HepG2 (cell line): ENCODE measurements around the gene RAB1B. TPM values are rescaled to one million over a fixed set of nuclear protein-coding genes. Genes with fewer than 3 reads are reported as not detected.

Source experiments
- ATAC-seq: fragments of 200-7000 bp; cut with Tn5 transposase; 3 replicates; pipeline ENCODE4 v1.9.1; 2020; ENCODE audit warnings: mild to moderate bottlenecking, moderate library complexity
- BruUV-seq: library from RNA; stranded (reverse); fragments of 400-500 nt; replicated peaks from 2 replicates; lab custom pipeline; 2021; lab: Mats Ljungman, UMichigan
- CTCF ChIA-PET: fragments of 300-600 bp; formaldehyde crosslinking; extraction: SDS; loops from one replicate; lab custom pipeline; 2021; ENCODE audit warnings: low total read pairs, inconsistent platforms, low intra/inter-chr PET ratio; lab: Yijun Ruan, JAX
- POLR2A ChIA-PET: fragments of 350-600 bp; sonication (Branson Sonifier 250); formaldehyde crosslinking; loops from one replicate; lab custom pipeline; 2020; ENCODE audit warnings: antibody characterized with exemption, inconsistent platforms; lab: Yijun Ruan, JAX
- DNase-seq: peaks from one replicate; pipeline ENCODE4 v3.0.0-alpha.2; 2015; ENCODE audit warnings: low spot score
- FAIRE-seq: peaks from 3 replicates; lab custom pipeline; 2011; peaks lifted over from hg19 to GRCh38; lab: Jason Lieb, UNC
- H2AFZ ChIP-seq: one replicate; pipeline ENCODE4 v1.6.1; 2011; ENCODE audit warnings: low read length, inconsistent platforms
- H3K27ac ChIP-seq: fragments of 300-600 bp; 3 replicates; pipeline ENCODE4 v1.8.0; 2011; ENCODE audit warnings: mixed run types, mild to moderate bottlenecking, mixed read lengths, low read length, inconsistent platforms; ENCODE audit not compliant: insufficient read depth; ENCODE audit errors: extremely low read length
- H3K27me3 ChIP-seq, 2 experiments: fragments of 200-600 bp in 1 of 2; 2 replicates in 1 of 2; 3 replicates in 1 of 2; pipeline versions ENCODE4 v1.6.0 to v1.8.0; 2011; ENCODE audit warnings: low read length in 2 of 2, mild to moderate bottlenecking in 2 of 2, moderate library complexity in 2 of 2, inconsistent platforms in 1 of 2; ENCODE audit not compliant: insufficient read depth in 2 of 2, control insufficient read depth in 1 of 2
- H3K36me3 ChIP-seq, 2 experiments: fragments of 200-600 bp in 1 of 2; replicated peaks in 1 of 2; 2 replicates in 1 of 2; 3 replicates in 1 of 2; pipeline versions ENCODE4 v1.5.1 to v1.8.0; 2011; ENCODE audit warnings: low read length in 2 of 2, inconsistent platforms in 1 of 2; ENCODE audit not compliant: insufficient read depth in 2 of 2, control insufficient read depth in 1 of 2
- H3K4me1 ChIP-seq: 2 replicates; pipeline ENCODE4 v1.5.1; 2012; ENCODE audit warnings: low read length, inconsistent platforms; ENCODE audit not compliant: insufficient read depth
- H3K4me2 ChIP-seq: 2 replicates; pipeline ENCODE4 v1.6.0; 2011; ENCODE audit warnings: low read depth, low read length, inconsistent platforms
- H3K4me3 ChIP-seq, 3 experiments: fragments of 200-600 bp in 1 of 3; sonication (generic), shearing (Covaris generic) in 1 of 3; replicated peaks in 1 of 3; 2 replicates each; pipeline ENCODE4 v1.5.1; 2011 to 2016; ENCODE audit warnings: low read length in 3 of 3, inconsistent platforms in 2 of 3, low read depth in 2 of 3, mild to moderate bottlenecking in 2 of 3, control low read depth in 1 of 3, mixed read lengths in 1 of 3; ENCODE audit not compliant: insufficient read depth in 1 of 3
- H3K79me2 ChIP-seq: one replicate; pipeline ENCODE4 v1.6.1; 2011; ENCODE audit warnings: low read length, inconsistent platforms; ENCODE audit not compliant: insufficient read depth
- H3K9ac ChIP-seq: 2 replicates; pipeline ENCODE4 v1.6.0; 2011; ENCODE audit warnings: mild to moderate bottlenecking, low read depth, low read length, inconsistent platforms; ENCODE audit not compliant: insufficient read depth
- H3K9me3 ChIP-seq: 2 replicates; pipeline ENCODE4 v1.5.1; 2012; ENCODE audit warnings: mild to moderate bottlenecking, low read length
- H4K20me1 ChIP-seq: 2 replicates; pipeline ENCODE4 v1.6.0; 2011; ENCODE audit warnings: inconsistent platforms, mild to moderate bottlenecking, low read length, moderate library complexity; ENCODE audit not compliant: insufficient read depth
- GABPB1 ChIP-seq: IDR thresholded peaks from 2 replicates; pipeline ENCODE4 v1.6.1; 2016; ENCODE audit warnings: mild to moderate bottlenecking, missing genetic modification reagents, moderate library complexity, missing compliant biosample characterization
- GZF1 ChIP-seq: sonication (generic); formaldehyde crosslinking; IDR thresholded peaks from 2 replicates; pipeline ENCODE4 v1.5.1; 2020; ENCODE audit warnings: mild to moderate bottlenecking, missing genetic modification reagents
- NFIB ChIP-seq: sonication (generic); formaldehyde crosslinking; IDR thresholded peaks from 2 replicates; pipeline ENCODE4 v1.9.0; 2021; ENCODE audit warnings: missing genetic modification reagents, mild to moderate bottlenecking, borderline replicate concordance
- NFIC ChIP-seq: IDR thresholded peaks from 2 replicates; pipeline ENCODE4 v1.6.1; 2012; ENCODE audit warnings: mild to moderate bottlenecking, low read length, inconsistent platforms
- SMAD9 ChIP-seq: sonication (generic); formaldehyde crosslinking; IDR thresholded peaks from 2 replicates; pipeline ENCODE4 v1.5.1; 2020; ENCODE audit warnings: mild to moderate bottlenecking, missing genetic modification reagents
- THYN1 ChIP-seq: sonication (generic); formaldehyde crosslinking; IDR thresholded peaks from 2 replicates; pipeline ENCODE4 v1.8.1; 2023; ENCODE audit warnings: low read depth, mild to moderate bottlenecking, moderate library complexity, missing genetic modification reagents, borderline replicate concordance
- ZBTB7A ChIP-seq: sonication (generic); formaldehyde crosslinking; IDR thresholded peaks from 2 replicates; pipeline ENCODE4 v1.8.0; 2022; ENCODE audit warnings: mild to moderate bottlenecking, missing genetic modification reagents
- ZNF766 ChIP-seq: sonication (generic); formaldehyde crosslinking; IDR thresholded peaks from 2 replicates; pipeline ENCODE4 v1.5.0; 2020; ENCODE audit warnings: missing genetic modification reagents, borderline replicate concordance
- ZNF780A ChIP-seq: sonication (generic); formaldehyde crosslinking; IDR thresholded peaks from 2 replicates; pipeline ENCODE4 v1.8.0; 2022; ENCODE audit warnings: mild to moderate bottlenecking, missing genetic modification reagents, moderate library complexity
- ZSCAN31 ChIP-seq: sonication (generic); formaldehyde crosslinking; IDR thresholded peaks from 2 replicates; pipeline ENCODE4 v1.5.0; 2020; ENCODE audit warnings: low read depth, mild to moderate bottlenecking, missing genetic modification reagents
- WGBS: methylation state at CpG from one replicate; pipeline ENCODE4 v1.1.6; 2017; ENCODE audit warnings: low lambda C conversion rate; 5-methylcytosine and 5-hydroxymethylcytosine counted together
- in situ Hi-C: cut with HindIII; loops from 2 replicates; pipeline ENCODE4 v1.10.0; 2017; ENCODE audit warnings: low pct_unique_long_range_greater_than_20kb; ENCODE audit not compliant: extremely low pct_ligation_motif_present
- intact Hi-C: fragments of 100-400 bp; cut with micrococcal nuclease; formaldehyde crosslinking; loops from one replicate; pipeline ENCODE4 v1.10.0; 2022; ENCODE audit not compliant: unreplicated experiment
- polyA plus RNA-seq, 8 experiments: library from polyadenylated mRNA; depleted of rRNA in 3 of 8; stranded (reverse) in 7 of 8; unstranded in 1 of 8; fragments of >200 nt; fragmentation: Illumina TruSeq in 4 of 8; extraction: Trizol in 4 of 8; gene quantifications; 2 replicates each; pipeline versions ENCODE4 v1.2.1 to v1.2.3, GENCODE V29; 2011 to 2016; ENCODE audit warnings: low read depth in 4 of 8, missing spikeins in 1 of 8, mixed read lengths in 1 of 8; ENCODE audit not compliant: insufficient read depth in 1 of 8
- total RNA-seq, 5 experiments: library from RNA; depleted of rRNA; stranded (reverse); fragments of >200 nt; fragmentation: Illumina TruSeq; extraction: Trizol; gene quantifications; 2 replicates each; pipeline ENCODE4 v1.2.3, GENCODE V29; 2016; ENCODE audit warnings: low read depth in 1 of 5
- TF ChIP-seq, protein P1 (sequence below): sonication (generic); formaldehyde crosslinking; IDR thresholded peaks from 2 replicates; pipeline ENCODE4 v1.5.1; 2020; ENCODE audit warnings: mild to moderate bottlenecking, missing genetic modification reagents, moderate library complexity
- TF ChIP-seq, protein P2 (sequence below): IDR thresholded peaks from 2 replicates; pipeline ENCODE4 v1.6.1; 2018; ENCODE audit warnings: missing genetic modification reagents
- TF ChIP-seq, protein P3 (sequence below): IDR thresholded peaks from 2 replicates; pipeline ENCODE4 v1.6.1; 2018; ENCODE audit warnings: missing genetic modification reagents, mild to moderate bottlenecking, missing compliant biosample characterization

Gene RAB1B
- total and polyA plus RNA-seq, 2 of the 13 experiments (the other 11 are each of a cell fraction or from before 2014, with no cell fraction given) = 77.9 to 87.9 TPM

DNA sequence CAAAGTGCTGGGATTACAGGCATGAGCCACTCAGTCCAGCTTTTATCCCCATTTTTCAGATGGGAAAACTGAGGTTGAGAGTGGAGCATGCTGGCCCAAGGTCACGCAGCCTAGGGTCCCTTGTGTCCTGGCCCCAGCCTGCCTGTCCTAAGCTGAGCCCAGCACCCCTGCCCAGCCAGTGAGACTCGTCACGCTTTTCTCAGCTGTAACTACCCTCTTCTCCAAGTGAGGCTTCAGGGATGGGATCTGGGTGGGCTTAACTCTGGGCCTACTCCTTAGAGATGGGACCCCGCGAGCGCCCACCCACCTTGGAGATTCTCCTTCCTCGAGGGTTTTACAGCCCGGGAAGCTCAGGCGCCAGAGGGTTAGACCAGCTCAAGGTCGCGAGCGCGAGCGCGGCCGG, 22.9 kb downstream of the RAB1B start (continued):
- no peak for TF ChIP-seq THYN1 (CRISPR knock-in tag)
- 0 out of 2 replicates have a peak, but pooled peaks have one; percentile 31 for TF ChIP-seq ZBTB7A (CRISPR knock-in tag)
- TF ChIP-seq, all 625 proteins: peak for 7

DNA sequence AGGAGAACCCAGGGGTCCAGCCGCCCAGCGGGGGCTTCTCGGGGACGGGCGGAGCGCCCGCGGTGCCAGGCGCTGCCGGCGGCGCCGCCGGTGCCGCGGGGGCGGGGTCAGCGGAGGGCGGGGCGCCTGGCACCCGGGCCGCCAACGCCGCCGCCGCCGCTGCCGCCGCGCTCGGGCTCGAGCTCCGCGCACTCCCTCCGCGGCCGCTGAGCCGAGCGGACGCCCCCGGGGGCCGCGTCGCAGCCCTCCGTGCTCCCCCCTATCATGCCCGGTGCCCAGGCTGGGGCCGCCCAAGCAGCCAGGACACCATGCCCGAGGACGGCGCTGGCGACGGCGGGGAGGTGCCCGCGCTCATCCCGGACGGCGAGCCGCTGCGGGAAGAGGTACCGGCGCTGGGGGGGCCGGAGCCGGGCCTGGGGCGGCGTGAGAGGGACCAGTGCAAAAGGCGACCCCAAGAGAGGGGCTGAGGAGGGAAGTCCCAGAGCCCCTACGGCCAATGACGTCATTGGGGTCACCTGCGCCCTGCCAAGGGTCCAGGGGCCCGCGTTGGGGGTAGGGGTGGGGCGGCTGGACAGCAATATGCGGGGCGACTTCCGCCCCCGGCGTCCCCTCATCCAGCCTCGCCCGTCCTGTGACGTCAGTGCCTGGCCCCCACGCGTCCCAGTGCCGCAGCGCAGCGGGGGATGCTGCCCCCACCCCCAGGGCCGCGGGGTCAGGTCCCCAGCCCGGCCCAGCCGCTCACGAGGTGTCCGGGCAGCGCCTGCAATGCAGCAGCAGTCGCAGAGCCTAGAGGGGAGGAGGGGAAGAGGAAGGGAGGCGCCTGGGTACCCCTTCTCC, 23.5 kb downstream of the RAB1B start, which contains the start of gene TMEM151A:
Gene TMEM151A (plus strand): TSS at position 189 of the 837 bp plus-strand sequence. CDS start 120 bp downstream, at position 309.
- Histone ChIP-seq H3K79me2 (peaks cover 17% of the 10 kb centered on the region), H3K4me1 (peaks cover 48% of the 10 kb centered on the region), H3K27me3 (peaks cover 3 to 31% of the 10 kb centered on the region in 2 experiments; a peak in 4 of 5 replicates), H4K20me1 (no peaks in the 10 kb centered on the region), H3K4me2 (peak within 1 kb of the TSS; percentile 88), H3K9me3 (no peaks in the 10 kb centered on the region), H2AFZ (no peak within 1 kb of the TSS), H3K4me3 (peak within 1 kb of the TSS; percentile 45 to 70 (median 56)), H3K36me3 (0 out of 5 replicates have a peak, but pooled peaks cover 0 to 3% of the 10 kb centered on the region in 2 experiments), H3K27ac (no peak within 1 kb of the TSS), H3K9ac (no peak within 1 kb of the TSS)
- FAIRE-seq (no peak), DNase-seq (no peak), ATAC-seq (no peak)
- in situ Hi-C loops = loop anchor here (5.0 kb wide), 1 partner anchor 35 kb away; no protein-coding TSS in a partner anchor
- 0% methylated on average over 4 of the region's 95 CpGs for WGBS
- no TSS peak for BruUV-seq
- ChIA-PET CTCF (no interaction called here), POLR2A (interaction anchor here (1.1 to 1.4 kb wide), 2 partner anchors 21 to 59 kb away, joined by 3 to 21 read pairs; no protein-coding TSS in a partner anchor)
- intact Hi-C loops = no loop called here
- TF ChIP-seq NFIB = no peak
- no peak for TF ChIP-seq ZSCAN31 (CRISPR knock-in tag)
- TF ChIP-seq ZNF766 = no peak
- no peak for TF ChIP-seq ZNF780A
- 0 out of 2 replicates have a peak, but pooled peaks have one; percentile 41 for TF ChIP-seq GABPB1 (CRISPR knock-in tag)
- TF ChIP-seq NFIC = no peak
- TF ChIP-seq, protein P1, sequence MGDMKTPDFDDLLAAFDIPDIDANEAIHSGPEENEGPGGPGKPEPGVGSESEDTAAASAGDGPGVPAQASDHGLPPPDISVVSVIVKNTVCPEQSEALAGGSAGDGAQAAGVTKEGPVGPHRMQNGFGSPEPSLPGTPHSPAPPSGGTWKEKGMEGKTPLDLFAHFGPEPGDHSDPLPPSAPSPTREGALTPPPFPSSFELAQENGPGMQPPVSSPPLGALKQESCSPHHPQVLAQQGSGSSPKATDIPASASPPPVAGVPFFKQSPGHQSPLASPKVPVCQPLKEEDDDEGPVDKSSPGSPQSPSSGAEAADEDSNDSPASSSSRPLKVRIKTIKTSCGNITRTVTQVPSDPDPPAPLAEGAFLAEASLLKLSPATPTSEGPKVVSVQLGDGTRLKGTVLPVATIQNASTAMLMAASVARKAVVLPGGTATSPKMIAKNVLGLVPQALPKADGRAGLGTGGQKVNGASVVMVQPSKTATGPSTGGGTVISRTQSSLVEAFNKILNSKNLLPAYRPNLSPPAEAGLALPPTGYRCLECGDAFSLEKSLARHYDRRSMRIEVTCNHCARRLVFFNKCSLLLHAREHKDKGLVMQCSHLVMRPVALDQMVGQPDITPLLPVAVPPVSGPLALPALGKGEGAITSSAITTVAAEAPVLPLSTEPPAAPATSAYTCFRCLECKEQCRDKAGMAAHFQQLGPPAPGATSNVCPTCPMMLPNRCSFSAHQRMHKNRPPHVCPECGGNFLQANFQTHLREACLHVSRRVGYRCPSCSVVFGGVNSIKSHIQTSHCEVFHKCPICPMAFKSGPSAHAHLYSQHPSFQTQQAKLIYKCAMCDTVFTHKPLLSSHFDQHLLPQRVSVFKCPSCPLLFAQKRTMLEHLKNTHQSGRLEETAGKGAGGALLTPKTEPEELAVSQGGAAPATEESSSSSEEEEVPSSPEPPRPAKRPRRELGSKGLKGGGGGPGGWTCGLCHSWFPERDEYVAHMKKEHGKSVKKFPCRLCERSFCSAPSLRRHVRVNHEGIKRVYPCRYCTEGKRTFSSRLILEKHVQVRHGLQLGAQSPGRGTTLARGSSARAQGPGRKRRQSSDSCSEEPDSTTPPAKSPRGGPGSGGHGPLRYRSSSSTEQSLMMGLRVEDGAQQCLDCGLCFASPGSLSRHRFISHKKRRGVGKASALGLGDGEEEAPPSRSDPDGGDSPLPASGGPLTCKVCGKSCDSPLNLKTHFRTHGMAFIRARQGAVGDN (CRISPR knock-in tag) = 0 out of 2 replicates have a peak, but pooled peaks have one; percentile 28
- TF ChIP-seq, protein P2, sequence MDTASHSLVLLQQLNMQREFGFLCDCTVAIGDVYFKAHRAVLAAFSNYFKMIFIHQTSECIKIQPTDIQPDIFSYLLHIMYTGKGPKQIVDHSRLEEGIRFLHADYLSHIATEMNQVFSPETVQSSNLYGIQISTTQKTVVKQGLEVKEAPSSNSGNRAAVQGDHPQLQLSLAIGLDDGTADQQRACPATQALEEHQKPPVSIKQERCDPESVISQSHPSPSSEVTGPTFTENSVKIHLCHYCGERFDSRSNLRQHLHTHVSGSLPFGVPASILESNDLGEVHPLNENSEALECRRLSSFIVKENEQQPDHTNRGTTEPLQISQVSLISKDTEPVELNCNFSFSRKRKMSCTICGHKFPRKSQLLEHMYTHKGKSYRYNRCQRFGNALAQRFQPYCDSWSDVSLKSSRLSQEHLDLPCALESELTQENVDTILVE (CRISPR knock-in tag) = no peak
- TF ChIP-seq, protein P3, sequence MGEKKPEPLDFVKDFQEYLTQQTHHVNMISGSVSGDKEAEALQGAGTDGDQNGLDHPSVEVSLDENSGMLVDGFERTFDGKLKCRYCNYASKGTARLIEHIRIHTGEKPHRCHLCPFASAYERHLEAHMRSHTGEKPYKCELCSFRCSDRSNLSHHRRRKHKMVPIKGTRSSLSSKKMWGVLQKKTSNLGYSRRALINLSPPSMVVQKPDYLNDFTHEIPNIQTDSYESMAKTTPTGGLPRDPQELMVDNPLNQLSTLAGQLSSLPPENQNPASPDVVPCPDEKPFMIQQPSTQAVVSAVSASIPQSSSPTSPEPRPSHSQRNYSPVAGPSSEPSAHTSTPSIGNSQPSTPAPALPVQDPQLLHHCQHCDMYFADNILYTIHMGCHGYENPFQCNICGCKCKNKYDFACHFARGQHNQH (CRISPR knock-in tag) = no peak
- no peak for TF ChIP-seq SMAD9 (CRISPR knock-in tag)
- no peak for TF ChIP-seq GZF1 (CRISPR knock-in tag)
